Measurements from ENCODE around the gene GHRH. TPM values are rescaled to one million over a fixed set of nuclear protein-coding genes. Genes with fewer than 3 reads are reported as not detected.

GHRH gene
- total RNA-seq, 1 donor from 2014 or later: not detected

GRCh38 chr20:37220731-37221130 lies 40.9 kb downstream of the GHRH start:
- H3K4me3 ChIP-seq (ENCODE audit: low read length in 3 of 3): no peak overlapping the region
- peaks cover 5 to 23% (median 6%) of the 10 kb centered on the region in 3 donors for H3K4me1 ChIP-seq (ENCODE audit: control insufficient read depth in 3 of 3, insufficient read depth in 3 of 3, low read length in 3 of 3)
- H3K9me3 ChIP-seq (ENCODE audit: control insufficient read depth in 3 of 3, low read length in 3 of 3): no peaks in the 10 kb centered on the region
- H3K27ac ChIP-seq (ENCODE audit: low read depth, low read length): no peak overlapping the region
- H3K36me3 ChIP-seq (ENCODE audit: control insufficient read depth in 3 of 3, insufficient read depth in 3 of 3, low read length in 3 of 3): peaks cover 15 to 24% (median 20%) of the 10 kb centered on the region in 3 donors
- no peak overlapping the region for H3K9ac ChIP-seq (ENCODE audit: low read depth in 1 of 3, low read length in 3 of 3)
- H3K27me3 ChIP-seq (ENCODE audit: control insufficient read depth in 3 of 3, insufficient read depth in 3 of 3, low read length in 3 of 3): no peaks in the 10 kb centered on the region

- Histone ChIP-seq H3K4me3 (ENCODE audit: low read length in 3 of 3) (no peak overlapping the region), H3K4me1 (ENCODE audit: control insufficient read depth in 3 of 3, insufficient read depth in 3 of 3, low read length in 3 of 3) (peaks cover 2 to 19% (median 6%) of the 10 kb centered on the region in 3 donors), H3K9me3 (ENCODE audit: control insufficient read depth in 3 of 3, low read length in 3 of 3) (no peaks in the 10 kb centered on the region), H3K27me3 (ENCODE audit: control insufficient read depth in 3 of 3, insufficient read depth in 3 of 3, low read length in 3 of 3) (no peaks in the 10 kb centered on the region), H3K27ac (ENCODE audit: low read depth, low read length) (no peak overlapping the region), H3K36me3 (ENCODE audit: control insufficient read depth in 3 of 3, insufficient read depth in 3 of 3, low read length in 3 of 3) (peaks cover 8 to 19% (median 15%) of the 10 kb centered on the region in 3 donors), H3K9ac (ENCODE audit: low read depth in 1 of 3, low read length in 3 of 3) (no peak overlapping the region)
These were observed 41.6 kb downstream of the GHRH start for GRCh38 chr20:37219751-37220668.

GRCh38 chr20:37218976-37219375 lies 42.6 kb downstream of the GHRH start:
- Histone ChIP-seq H3K4me3 (ENCODE audit: low read length in 3 of 3) (no peak overlapping the region), H3K9ac (ENCODE audit: low read depth in 1 of 3, low read length in 3 of 3) (no peak overlapping the region), H3K9me3 (ENCODE audit: control insufficient read depth in 3 of 3, low read length in 3 of 3) (no peaks in the 10 kb centered on the region)

GRCh38 chr20:37218441-37218840 lies 43.2 kb downstream of the GHRH start:
- peaks cover 5 to 16% (median 12%) of the 10 kb centered on the region in 3 donors for H3K36me3 ChIP-seq (ENCODE audit: control insufficient read depth in 3 of 3, insufficient read depth in 3 of 3, low read length in 3 of 3)
- no peaks in the 10 kb centered on the region for H3K27me3 ChIP-seq (ENCODE audit: control insufficient read depth in 3 of 3, insufficient read depth in 3 of 3, low read length in 3 of 3)
- no peak overlapping the region for H3K9ac ChIP-seq (ENCODE audit: low read depth in 1 of 3, low read length in 3 of 3)
- H3K4me1 ChIP-seq (ENCODE audit: control insufficient read depth in 3 of 3, insufficient read depth in 3 of 3, low read length in 3 of 3): peaks cover 0 to 12% (median 3%) of the 10 kb centered on the region in 3 donors
- no peak overlapping the region for H3K4me3 ChIP-seq (ENCODE audit: low read length in 3 of 3)
- no peak overlapping the region for H3K27ac ChIP-seq (ENCODE audit: low read depth, low read length)
- H3K9me3 ChIP-seq (ENCODE audit: control insufficient read depth in 3 of 3, low read length in 3 of 3): no peaks in the 10 kb centered on the region

More at GRCh38 chr20:37218976-37219375, 42.6 kb downstream of the GHRH start:
- Histone ChIP-seq H3K4me1 (ENCODE audit: control insufficient read depth in 3 of 3, insufficient read depth in 3 of 3, low read length in 3 of 3) (peaks cover 0 to 12% (median 3%) of the 10 kb centered on the region in 3 donors), H3K27me3 (ENCODE audit: control insufficient read depth in 3 of 3, insufficient read depth in 3 of 3, low read length in 3 of 3) (no peaks in the 10 kb centered on the region), H3K27ac (ENCODE audit: low read depth, low read length) (no peak overlapping the region), H3K36me3 (ENCODE audit: control insufficient read depth in 3 of 3, insufficient read depth in 3 of 3, low read length in 3 of 3) (peaks cover 8 to 15% (median 10%) of the 10 kb centered on the region in 3 donors)

GRCh38 chr20:37209661-37210314 lies 51.8 kb downstream of the GHRH start:
- Histone ChIP-seq H3K27ac (ENCODE audit: low read depth, low read length) (no peak overlapping the region), H3K4me1 (ENCODE audit: control insufficient read depth in 3 of 3, insufficient read depth in 3 of 3, low read length in 3 of 3) (no peaks in the 10 kb centered on the region), H3K27me3 (ENCODE audit: control insufficient read depth in 3 of 3, insufficient read depth in 3 of 3, low read length in 3 of 3) (no peaks in the 10 kb centered on the region), H3K4me3 (ENCODE audit: low read length in 3 of 3) (no peak overlapping the region), H3K36me3 (ENCODE audit: control insufficient read depth in 3 of 3, insufficient read depth in 3 of 3, low read length in 3 of 3) (peaks cover 37 to 64% (median 60%) of the 10 kb centered on the region in 3 donors), H3K9me3 (ENCODE audit: control insufficient read depth in 3 of 3, low read length in 3 of 3) (no peaks in the 10 kb centered on the region), H3K9ac (ENCODE audit: low read depth in 1 of 3, low read length in 3 of 3) (no peak overlapping the region)

- Histone ChIP-seq H3K4me3 (ENCODE audit: low read length in 3 of 3) (no peak overlapping the region), H3K9me3 (ENCODE audit: control insufficient read depth in 3 of 3, low read length in 3 of 3) (no peaks in the 10 kb centered on the region), H3K4me1 (ENCODE audit: control insufficient read depth in 3 of 3, insufficient read depth in 3 of 3, low read length in 3 of 3) (no peaks in the 10 kb centered on the region), H3K27me3 (ENCODE audit: control insufficient read depth in 3 of 3, insufficient read depth in 3 of 3, low read length in 3 of 3) (no peaks in the 10 kb centered on the region), H3K27ac (ENCODE audit: low read depth, low read length) (no peak overlapping the region), H3K36me3 (ENCODE audit: control insufficient read depth in 3 of 3, insufficient read depth in 3 of 3, low read length in 3 of 3) (peaks cover 43 to 65% (median 62%) of the 10 kb centered on the region in 3 donors), H3K9ac (ENCODE audit: low read depth in 1 of 3, low read length in 3 of 3) (no peak overlapping the region)
These were observed 52.4 kb downstream of the GHRH start for GRCh38 chr20:37209193-37209592.

GRCh38 chr20:37207171-37207570 lies 54.4 kb downstream of the GHRH start:
- H3K9ac ChIP-seq (ENCODE audit: low read depth in 1 of 3, low read length in 3 of 3): no peak overlapping the region
- no peaks in the 10 kb centered on the region for H3K4me1 ChIP-seq (ENCODE audit: control insufficient read depth in 3 of 3, insufficient read depth in 3 of 3, low read length in 3 of 3)
- H3K27me3 ChIP-seq (ENCODE audit: control insufficient read depth in 3 of 3, insufficient read depth in 3 of 3, low read length in 3 of 3): no peaks in the 10 kb centered on the region
- H3K9me3 ChIP-seq (ENCODE audit: control insufficient read depth in 3 of 3, low read length in 3 of 3): no peaks in the 10 kb centered on the region
- H3K4me3 ChIP-seq (ENCODE audit: low read length in 3 of 3): no peak overlapping the region
- H3K27ac ChIP-seq (ENCODE audit: low read depth, low read length): no peak overlapping the region
- peaks cover 43 to 59% (median 57%) of the 10 kb centered on the region in 3 donors for H3K36me3 ChIP-seq (ENCODE audit: control insufficient read depth in 3 of 3, insufficient read depth in 3 of 3, low read length in 3 of 3)

- no peak overlapping the region for H3K9ac ChIP-seq (ENCODE audit: low read depth in 1 of 3, low read length in 3 of 3)
- H3K27me3 ChIP-seq (ENCODE audit: control insufficient read depth in 3 of 3, insufficient read depth in 3 of 3, low read length in 3 of 3): no peaks in the 10 kb centered on the region
- no peaks in the 10 kb centered on the region for H3K4me1 ChIP-seq (ENCODE audit: control insufficient read depth in 3 of 3, insufficient read depth in 3 of 3, low read length in 3 of 3)
- H3K4me3 ChIP-seq (ENCODE audit: low read length in 3 of 3): no peak overlapping the region
- H3K9me3 ChIP-seq (ENCODE audit: control insufficient read depth in 3 of 3, low read length in 3 of 3): no peaks in the 10 kb centered on the region
- H3K27ac ChIP-seq (ENCODE audit: low read depth, low read length): no peak overlapping the region
- H3K36me3 ChIP-seq (ENCODE audit: control insufficient read depth in 3 of 3, insufficient read depth in 3 of 3, low read length in 3 of 3): peaks cover 44 to 62% (median 59%) of the 10 kb centered on the region in 3 donors
These were observed 55.8 kb downstream of the GHRH start for GRCh38 chr20:37205794-37206193.

- no peak overlapping the region for H3K27ac ChIP-seq (ENCODE audit: low read depth, low read length)
- no peak overlapping the region for H3K9ac ChIP-seq (ENCODE audit: low read depth in 1 of 3, low read length in 3 of 3)
- no peaks in the 10 kb centered on the region for H3K4me1 ChIP-seq (ENCODE audit: control insufficient read depth in 3 of 3, insufficient read depth in 3 of 3, low read length in 3 of 3)
- no peaks in the 10 kb centered on the region for H3K9me3 ChIP-seq (ENCODE audit: control insufficient read depth in 3 of 3, low read length in 3 of 3)
- no peak overlapping the region for H3K4me3 ChIP-seq (ENCODE audit: low read length in 3 of 3)
- peaks cover 47 to 65% (median 59%) of the 10 kb centered on the region in 3 donors for H3K36me3 ChIP-seq (ENCODE audit: control insufficient read depth in 3 of 3, insufficient read depth in 3 of 3, low read length in 3 of 3)
- no peaks in the 10 kb centered on the region for H3K27me3 ChIP-seq (ENCODE audit: control insufficient read depth in 3 of 3, insufficient read depth in 3 of 3, low read length in 3 of 3)
These were observed 56.5 kb downstream of the GHRH start for GRCh38 chr20:37205130-37205529.

GRCh38 chr20:37204056-37204455 lies 57.6 kb downstream of the GHRH start:
- Histone ChIP-seq H3K27me3 (ENCODE audit: control insufficient read depth in 3 of 3, insufficient read depth in 3 of 3, low read length in 3 of 3) (no peaks in the 10 kb centered on the region), H3K4me1 (ENCODE audit: control insufficient read depth in 3 of 3, insufficient read depth in 3 of 3, low read length in 3 of 3) (peaks cover 5 to 9% (median 5%) of the 10 kb centered on the region in 3 donors), H3K4me3 (ENCODE audit: low read length in 3 of 3) (no peak overlapping the region), H3K9me3 (ENCODE audit: control insufficient read depth in 3 of 3, low read length in 3 of 3) (no peaks in the 10 kb centered on the region), H3K9ac (ENCODE audit: low read depth in 1 of 3, low read length in 3 of 3) (no peak overlapping the region), H3K27ac (ENCODE audit: low read depth, low read length) (no peak overlapping the region), H3K36me3 (ENCODE audit: control insufficient read depth in 3 of 3, insufficient read depth in 3 of 3, low read length in 3 of 3) (peaks cover 54 to 66% (median 63%) of the 10 kb centered on the region in 3 donors)

All from skeletal muscle tissue (tissue), 4 donors.